K562 (cell line): ENCODE data around the gene SAP130. TPM values are rescaled to one million over a fixed set of nuclear protein-coding genes. Genes with fewer than 3 reads are reported as not detected.
A peak's percentile ranks its signal among the peaks of the same experiment; 100 is the strongest.

Source experiments
- ATAC-seq: fragments of 200-7000 bp; cut with Tn5 transposase; 3 replicates; pipeline ENCODE4 v1.9.1; 2020; ENCODE audit warnings: moderate library complexity
- BruUV-seq: library from RNA; stranded (reverse); fragments of 400-500 nt; replicated peaks from 2 replicates; lab custom pipeline; 2021; lab: Mats Ljungman, UMichigan
- CTCF ChIA-PET: fragments of 300-600 bp; formaldehyde crosslinking; extraction: SDS; loops from one replicate; lab custom pipeline; 2021; ENCODE audit warnings: low intra/inter-chr PET ratio; lab: Yijun Ruan, JAX
- POLR2A ChIA-PET: fragments of 300-600, 350-650 bp; sonication (Branson Sonifier 250); formaldehyde crosslinking; extraction: SDS; loops from one replicate; lab custom pipeline; 2021; ENCODE audit warnings: antibody characterized with exemption, inconsistent platforms; lab: Yijun Ruan, JAX
- DNase-seq, 4 experiments: peaks; one replicate each; pipeline versions ENCODE4 v3.0.0 to v3.0.0-alpha.2; 2011 to 2018; ENCODE audit warnings: low spot score in 3 of 4, mixed read lengths in 3 of 4; ENCODE audit errors: extremely low read depth in 1 of 4
- FAIRE-seq: peaks from 2 replicates; lab custom pipeline; 2011; peaks lifted over from hg19 to GRCh38; lab: Jason Lieb, UNC
- H2AFZ ChIP-seq: 2 replicates; pipeline ENCODE4 v1.6.0; 2011; ENCODE audit warnings: low read depth, low read length, control low read depth, inconsistent platforms
- H3K27ac ChIP-seq: fragments of 200-600 bp; 3 replicates; pipeline ENCODE4 v1.8.0; 2011; ENCODE audit warnings: low read depth, mild to moderate bottlenecking, control low read depth, inconsistent platforms, low read length, moderate library complexity, mixed read lengths; ENCODE audit errors: extremely low read depth
- H3K27me3 ChIP-seq, 2 experiments: fragments of 300-600 bp in 1 of 2; 2 replicates in 1 of 2; 3 replicates in 1 of 2; pipeline versions ENCODE4 v1.6.0 to v1.8.0; 2011; ENCODE audit warnings: inconsistent platforms in 2 of 2, low read length in 2 of 2, mild to moderate bottlenecking in 1 of 2, mixed read lengths in 1 of 2, moderate library complexity in 1 of 2; ENCODE audit not compliant: control insufficient read depth in 2 of 2, insufficient read depth in 2 of 2
- H3K36me3 ChIP-seq: fragments of 300-600 bp; 3 replicates; pipeline ENCODE4 v1.8.0; 2011; ENCODE audit warnings: mild to moderate bottlenecking, low read length, inconsistent platforms; ENCODE audit not compliant: control insufficient read depth, insufficient read depth
- H3K4me1 ChIP-seq, 2 experiments: fragments of 200-600 bp in 1 of 2; replicated peaks in 1 of 2; 2 replicates in 1 of 2; 3 replicates in 1 of 2; pipeline versions ENCODE4 v1.5.1 to v1.8.0; 2011; ENCODE audit warnings: inconsistent platforms in 2 of 2, low read length in 2 of 2, mild to moderate bottlenecking in 1 of 2, mixed read lengths in 1 of 2, moderate library complexity in 1 of 2; ENCODE audit not compliant: control insufficient read depth in 2 of 2, insufficient read depth in 2 of 2
- H3K4me2 ChIP-seq: 2 replicates; pipeline ENCODE4 v1.6.1; 2011; ENCODE audit warnings: low read length, control low read depth, inconsistent platforms, mixed read lengths; ENCODE audit not compliant: insufficient read depth
- H3K4me3 ChIP-seq: fragments of 200-600 bp; sonication (generic), shearing (Covaris generic); 2 replicates; pipeline ENCODE4 v1.5.1; 2016; ENCODE audit warnings: control low read depth, inconsistent platforms
- H3K79me2 ChIP-seq: fragments of 200-600 bp; 3 replicates; pipeline ENCODE4 v1.8.0; 2011; ENCODE audit warnings: low read length, inconsistent platforms; ENCODE audit not compliant: control insufficient read depth, insufficient read depth
- H3K9ac ChIP-seq, 2 experiments: 2 replicates each; pipeline versions ENCODE4 v1.6.0 to v1.6.1; 2011; ENCODE audit warnings: low read depth in 2 of 2, low read length in 2 of 2, control low read depth in 1 of 2, inconsistent platforms in 1 of 2, mild to moderate bottlenecking in 1 of 2, mixed read lengths in 1 of 2; ENCODE audit not compliant: insufficient read depth in 1 of 2
- H3K9me1 ChIP-seq: one replicate; pipeline ENCODE4 v1.6.0; 2011; ENCODE audit warnings: inconsistent platforms, mild to moderate bottlenecking, low read length, moderate library complexity; ENCODE audit not compliant: control insufficient read depth, insufficient read depth
- H3K9me3 ChIP-seq: replicated peaks from 2 replicates; pipeline ENCODE4 v1.5.1; 2011; ENCODE audit warnings: low read depth, low read length, inconsistent platforms; ENCODE audit not compliant: control insufficient read depth, insufficient read depth
- H4K20me1 ChIP-seq: replicated peaks from 2 replicates; pipeline ENCODE4 v1.6.1; 2011; ENCODE audit warnings: low read length, inconsistent platforms, mixed read lengths; ENCODE audit not compliant: control insufficient read depth, insufficient read depth
- FOSL1 ChIP-seq: fragments of 200-800 bp; sonication (Bioruptor generic); conservative IDR thresholded peaks from 2 replicates; pipeline ENCODE4 v1.6.1; 2016; ENCODE audit warnings: missing genetic modification characterization, missing compliant biosample characterization
- JUND ChIP-seq, 2 experiments: IDR thresholded peaks; 2 replicates in 1 of 2; 3 replicates in 1 of 2; pipeline ENCODE4 v1.6.1; 2011; ENCODE audit warnings: borderline replicate concordance in 2 of 2, low read depth in 2 of 2, low read length in 2 of 2, improper control_type of control experiment in 1 of 2, missing biosample characterization in 1 of 2, missing genetic modification characterization in 1 of 2, missing genetic modification reagents in 1 of 2
- KLF1 ChIP-seq: fragments of 450-650 bp; IDR thresholded peaks from 2 replicates; pipeline ENCODE4 v1.6.1; 2016; ENCODE audit warnings: missing genetic modification characterization, missing compliant biosample characterization
- NR3C1 ChIP-seq: sonication (generic); formaldehyde crosslinking; IDR thresholded peaks from 2 replicates; pipeline ENCODE4 v1.8.1; 2022; ENCODE audit warnings: missing genetic modification reagents
- ZNF41 ChIP-seq: fragments of 250-450 bp; sonication (Bioruptor Pico); conservative IDR thresholded peaks from 2 replicates; pipeline ENCODE4 v1.4.0; 2020; ENCODE audit warnings: mild to moderate bottlenecking
- WGBS: fragments of 100-300 bp; shearing (Covaris generic); methylation state at CpG from one replicate; pipeline ENCODE4 v1.1.6; 2016; ENCODE audit warnings: low coverage, mixed read lengths; ENCODE audit not compliant: insufficient coverage; ENCODE audit errors: missing lambda C conversion rate; 5-methylcytosine and 5-hydroxymethylcytosine counted together
- in situ Hi-C: fragments of 300-500 bp; cut with MboI; formaldehyde crosslinking; loops from 4 replicates; pipeline ENCODE4 v1.15.0; 2018; ENCODE audit warnings: inconsistent platforms, mixed read lengths
- intact Hi-C: fragments of 100-400 bp; cut with micrococcal nuclease; formaldehyde crosslinking; loops from 2 replicates; pipeline ENCODE4 v1.14.2; 2022
- polyA plus RNA-seq, 8 experiments: library from polyadenylated mRNA; depleted of rRNA in 4 of 8; stranded (reverse) in 5 of 8; unstranded in 3 of 8; fragments of >200 nt; fragmentation: Nextera tagmentation in 2 of 8; fragmentation: Illumina TruSeq in 1 of 8; extraction: Ambion mirVana in 2 of 8; extraction: Trizol in 1 of 8; gene quantifications; 2 replicates each; pipeline versions ENCODE4 v1.2.1 to v1.2.3, GENCODE V29; 2011 to 2014; ENCODE audit warnings: inconsistent platforms in 1 of 8, missing spikeins in 1 of 8
- total RNA-seq, 7 experiments: library from RNA; depleted of rRNA in 6 of 7; stranded (reverse); fragments of >200 nt in 6 of 7; fragmentation: Illumina TruSeq in 2 of 7; extraction: Trizol in 2 of 7; gene quantifications; 2 replicates each; pipeline versions ENCODE4 v1.2.1 to v1.2.3, GENCODE V29; 2011 to 2021; ENCODE audit warnings: low replicate concordance in 1 of 7
- TF ChIP-seq, protein P1 (sequence below), 2 experiments: fragments of 450-650 bp in 1 of 2; sonication (generic) in 1 of 2; formaldehyde crosslinking in 1 of 2; IDR thresholded peaks in 1 of 2; conservative IDR thresholded peaks in 1 of 2; 2 replicates each; pipeline versions ENCODE4 v1.6.1 to v1.8.1; 2016 to 2023; ENCODE audit warnings: mild to moderate bottlenecking in 2 of 2, moderate library complexity in 2 of 2, inconsistent platforms in 1 of 2, missing genetic modification reagents in 1 of 2

Gene SAP130
- total and polyA plus RNA-seq, 9 of the 15 experiments (the other 6 are each of a cell fraction or from before 2014, with no cell fraction given) = 4.5 to 33.4 (median 7.4) TPM

DNA sequence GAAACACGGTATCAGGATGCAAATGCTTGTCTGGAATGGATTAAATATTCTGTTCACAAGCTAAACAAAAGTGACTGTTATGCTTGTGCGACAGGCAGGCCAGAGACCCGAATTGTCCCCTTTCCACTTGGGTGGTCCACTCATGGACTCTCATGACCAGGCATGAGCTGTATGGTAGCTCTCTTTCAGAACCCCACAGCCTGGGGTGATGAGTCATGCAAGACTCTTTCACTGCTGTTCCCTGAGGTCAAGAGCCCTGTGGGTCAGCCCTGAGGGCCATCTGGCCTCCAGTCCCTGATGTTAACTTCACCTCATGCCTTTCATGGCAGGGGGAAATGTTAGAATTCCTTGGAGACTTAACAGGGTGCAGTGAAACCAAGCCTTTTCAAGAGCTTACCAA is 13.7 kb upstream of the SAP130 start:
- Histone ChIP-seq H3K9me1 (no peaks in the 10 kb centered on the region), H3K27ac (no peak overlapping the region), H3K9me3 (peaks cover 9% of the 10 kb centered on the region), H3K4me1 (no peaks in the 10 kb centered on the region), H2AFZ (no peak overlapping the region), H3K4me2 (no peak overlapping the region), H3K9ac (no peak overlapping the region), H3K36me3 (no peaks in the 10 kb centered on the region), H3K4me3 (no peak overlapping the region), H3K27me3 (0 out of 5 replicates have a peak, but pooled peaks cover 0 to 6% of the 10 kb centered on the region in 2 experiments), H4K20me1 (no peaks in the 10 kb centered on the region), H3K79me2 (no peaks in the 10 kb centered on the region)
- ChIA-PET POLR2A (interaction anchor here (0.6 to 1.5 kb wide), 2 partner anchors 50 to 105 kb away, joined by 3 to 5 read pairs; partner anchors contain the start of gene UGGT1), CTCF (no interaction called here)
- TF ChIP-seq, protein P1, sequence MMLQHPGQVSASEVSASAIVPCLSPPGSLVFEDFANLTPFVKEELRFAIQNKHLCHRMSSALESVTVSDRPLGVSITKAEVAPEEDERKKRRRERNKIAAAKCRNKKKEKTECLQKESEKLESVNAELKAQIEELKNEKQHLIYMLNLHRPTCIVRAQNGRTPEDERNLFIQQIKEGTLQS (IDR thresholded peaks at IDR 0.05) = 0 out of 2 replicates have a peak, but pooled peaks have one; percentile 16
- TF ChIP-seq, protein P1 (CRISPR knock-in tag; conservative IDR thresholded peaks at IDR 0.05) = no peak
- TF ChIP-seq FOSL1 (tag) (0 out of 2 replicates have a peak, but pooled peaks have one; percentile 18), ZNF41 (CRISPR knock-in tag) (no peak), NR3C1 (CRISPR knock-in tag) (no peak), JUND (IDR thresholded peaks at IDR 0.05; ENCODE audit: borderline replicate concordance, low read depth, low read length) (no peak), JUND (tag; IDR thresholded peaks at IDR 0.05; ENCODE audit: borderline replicate concordance, low read depth, low read length) (peak; percentile 24; the same call in 1 of the 3 replicates), KLF1 (no peak)
- FAIRE-seq = no peak
- intact Hi-C loops (no loop called here), in situ Hi-C loops (no loop called here)
- DNase-seq = peak in 1 of 4 experiments; percentile 6
- WGBS = 0% methylated on average over 3 of the region's 3 CpGs
- no TSS peak for BruUV-seq
- ATAC-seq = no peak
